DND-41 (cell line): ENCODE measurements around the gene CDX2.

ENCODE experiments used
- EZH2 ChIP-seq: IDR thresholded peaks from 3 replicates; pipeline ENCODE4 v1.6.1; 2012; ENCODE audit warnings: borderline replicate concordance, low read depth, mild to moderate bottlenecking, moderate library complexity, low read length, inconsistent platforms; ENCODE audit not compliant: severe bottlenecking
- TF ChIP-seq, protein P1 (sequence below): IDR thresholded peaks from 2 replicates; pipeline ENCODE4 v1.5.1; 2012; ENCODE audit warnings: borderline replicate concordance, low read length, moderate library complexity, mild to moderate bottlenecking; ENCODE audit not compliant: poor library complexity, severe bottlenecking; ENCODE audit errors: extremely low read depth

DNA sequence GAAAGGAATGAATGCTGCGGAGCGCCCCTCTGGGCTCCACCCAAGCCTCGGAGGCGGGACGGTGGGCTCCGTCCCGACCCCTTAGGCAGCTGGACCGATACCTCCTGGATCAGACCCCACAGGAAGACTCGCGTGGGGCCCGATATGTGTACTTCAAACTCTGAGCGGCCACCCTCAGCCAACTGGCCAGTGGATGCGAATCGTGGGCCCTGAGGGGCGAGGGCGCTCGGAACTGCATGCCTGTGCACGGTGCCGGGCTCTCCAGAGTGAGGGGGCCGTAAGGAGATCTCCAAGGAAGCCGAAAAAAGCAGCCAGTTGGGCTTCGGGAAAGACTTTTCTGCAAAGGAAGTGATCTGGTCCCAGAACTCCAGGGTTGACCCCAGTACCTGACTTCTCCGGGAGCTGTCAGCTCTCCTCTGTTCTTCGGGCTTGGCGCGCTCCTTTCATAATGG lies 40.7 kb downstream of the CDX2 start:
- TF ChIP-seq EZH2 = no peak
- TF ChIP-seq, protein P1, sequence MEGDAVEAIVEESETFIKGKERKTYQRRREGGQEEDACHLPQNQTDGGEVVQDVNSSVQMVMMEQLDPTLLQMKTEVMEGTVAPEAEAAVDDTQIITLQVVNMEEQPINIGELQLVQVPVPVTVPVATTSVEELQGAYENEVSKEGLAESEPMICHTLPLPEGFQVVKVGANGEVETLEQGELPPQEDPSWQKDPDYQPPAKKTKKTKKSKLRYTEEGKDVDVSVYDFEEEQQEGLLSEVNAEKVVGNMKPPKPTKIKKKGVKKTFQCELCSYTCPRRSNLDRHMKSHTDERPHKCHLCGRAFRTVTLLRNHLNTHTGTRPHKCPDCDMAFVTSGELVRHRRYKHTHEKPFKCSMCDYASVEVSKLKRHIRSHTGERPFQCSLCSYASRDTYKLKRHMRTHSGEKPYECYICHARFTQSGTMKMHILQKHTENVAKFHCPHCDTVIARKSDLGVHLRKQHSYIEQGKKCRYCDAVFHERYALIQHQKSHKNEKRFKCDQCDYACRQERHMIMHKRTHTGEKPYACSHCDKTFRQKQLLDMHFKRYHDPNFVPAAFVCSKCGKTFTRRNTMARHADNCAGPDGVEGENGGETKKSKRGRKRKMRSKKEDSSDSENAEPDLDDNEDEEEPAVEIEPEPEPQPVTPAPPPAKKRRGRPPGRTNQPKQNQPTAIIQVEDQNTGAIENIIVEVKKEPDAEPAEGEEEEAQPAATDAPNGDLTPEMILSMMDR = no peak
